Skeletal muscle satellite cell (primary cell): ENCODE data around the gene TSTD2. TPM values are rescaled to one million over a fixed set of nuclear protein-coding genes. Genes with fewer than 3 reads are reported as not detected.
A peak's percentile ranks its signal among the peaks of the same experiment; 100 is the strongest.

ENCODE experiments used
- H3K27me3 ChIP-seq: 2 replicates; pipeline ENCODE4 v1.7.0; 2013; ENCODE audit warnings: low read length; ENCODE audit not compliant: control insufficient read depth, insufficient read depth
- H3K36me3 ChIP-seq: 2 replicates; pipeline ENCODE4 v1.7.0; 2013; ENCODE audit warnings: mild to moderate bottlenecking, control low read depth, low read length; ENCODE audit not compliant: insufficient read depth
- H3K4me1 ChIP-seq: 2 replicates; pipeline ENCODE4 v1.7.0; 2013; ENCODE audit warnings: low read length; ENCODE audit not compliant: control insufficient read depth, insufficient read depth
- H3K4me2 ChIP-seq: 2 replicates; pipeline ENCODE4 v1.7.0; 2013; ENCODE audit warnings: mild to moderate bottlenecking, low read length
- H3K4me3 ChIP-seq: 2 replicates; pipeline ENCODE4 v1.7.0; 2013; ENCODE audit warnings: low read length
- H3K9ac ChIP-seq: 2 replicates; pipeline ENCODE4 v1.7.0; 2013; ENCODE audit warnings: mild to moderate bottlenecking, low read depth, low read length, moderate library complexity
- H3K9me3 ChIP-seq: replicated peaks from 2 replicates; pipeline ENCODE4 v1.7.0; 2013; ENCODE audit warnings: mild to moderate bottlenecking, control low read depth, low read length
- total RNA-seq: library from RNA; depleted of rRNA; stranded (reverse); fragments of >200 nt; gene quantifications from 2 replicates; pipeline ENCODE4 v1.2.3, GENCODE V29; 2012; rRNA removed

TSTD2 gene
- total RNA-seq: 5.1 and 9.2 TPM in 2 replicates

DNA sequence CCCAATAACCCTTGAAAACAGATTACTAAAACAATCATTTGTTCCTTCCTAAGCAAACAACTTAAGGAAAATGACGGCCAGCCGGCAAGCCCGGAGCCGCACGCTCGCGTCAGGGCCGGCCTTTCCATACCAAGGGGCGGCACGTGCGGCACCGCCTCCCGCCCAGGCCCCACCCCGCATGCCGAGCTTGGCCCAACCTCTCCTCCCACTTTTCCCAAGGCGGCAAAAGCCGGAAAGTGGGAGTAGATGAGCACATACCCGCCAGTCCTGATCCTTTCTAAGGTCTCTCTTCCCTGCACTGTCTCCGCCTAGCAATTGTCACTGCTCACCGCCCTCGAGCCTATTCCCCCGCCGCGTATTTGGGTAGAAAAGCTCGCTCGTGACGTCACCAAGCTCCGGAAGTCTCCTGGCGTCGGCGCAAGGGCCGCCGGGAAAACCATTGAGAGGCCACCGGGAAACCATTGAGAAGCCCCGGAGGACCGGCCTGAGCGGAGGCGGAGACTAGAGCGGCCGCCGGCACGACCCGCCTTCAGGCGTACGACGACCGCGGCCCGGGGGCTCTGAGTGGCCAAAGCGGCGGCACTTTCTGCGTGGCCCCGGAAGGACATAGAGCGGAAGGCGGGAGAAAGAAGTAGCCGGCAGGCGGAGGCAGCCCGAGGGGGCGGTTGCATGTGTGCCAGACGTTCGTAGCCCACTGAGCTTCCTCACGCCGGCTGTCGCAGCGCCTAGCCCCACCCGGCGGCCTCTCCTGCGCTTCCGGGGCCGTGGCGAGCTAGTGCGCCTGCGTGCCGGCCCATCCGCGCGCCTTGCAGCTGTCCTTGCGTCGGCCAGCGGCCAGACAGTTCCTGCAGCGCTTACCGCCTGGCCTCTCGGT is at the start of gene TSTD2, which contains the start of gene NCBP1:
TSS of gene TSTD2 (minus strand) at position 384 of the 874 bp plus-strand sequence. CDS start 5,806 bp downstream, outside the sequence.
TSS of gene NCBP1 (plus strand) at position 837 of the 874 bp plus-strand sequence. CDS start 61 bp downstream, outside the sequence.
- peak within 1 kb of the TSS; percentile 95 for H3K9ac ChIP-seq

DNA sequence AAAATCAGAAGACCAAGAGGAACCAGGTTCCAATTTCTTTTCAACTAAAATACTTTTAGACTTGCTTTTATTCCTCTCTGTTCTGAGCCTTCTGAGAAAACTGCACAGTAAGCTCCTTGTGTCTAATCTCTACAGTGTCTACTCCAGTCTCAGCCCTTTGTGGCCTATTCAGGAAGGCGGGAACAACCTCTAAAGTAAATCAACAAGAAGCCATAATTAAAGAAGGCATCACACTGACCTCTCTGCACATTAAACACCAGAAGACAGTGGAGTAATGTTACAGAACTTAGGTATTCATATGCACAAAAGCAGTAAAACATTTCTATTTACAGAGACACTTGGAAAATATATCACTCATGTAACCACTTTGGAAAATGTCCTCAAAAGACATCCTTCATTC is 49.1 kb upstream of the TSTD2 start:
- no peak overlapping the region for H3K9ac ChIP-seq
- no peaks in the 10 kb centered on the region for H3K27me3 ChIP-seq
- no peak overlapping the region for H3K4me3 ChIP-seq
- H3K4me1 ChIP-seq: no peaks in the 10 kb centered on the region
- no peaks in the 10 kb centered on the region for H3K9me3 ChIP-seq
- H3K36me3 ChIP-seq: peaks cover 43% of the 10 kb centered on the region
- no peak overlapping the region for H3K4me2 ChIP-seq

More for the DNA sequence above, at the start of gene TSTD2, which contains the start of gene NCBP1:
- Histone ChIP-seq H3K27me3 (no peaks in the 10 kb centered on the region), H3K9me3 (no peaks in the 10 kb centered on the region), H3K4me2 (peak within 1 kb of the TSS; percentile 92), H3K36me3 (no peaks in the 10 kb centered on the region), H3K4me3 (peak within 1 kb of the TSS; percentile 96), H3K4me1 (peaks cover 30% of the 10 kb centered on the region)

DNA sequence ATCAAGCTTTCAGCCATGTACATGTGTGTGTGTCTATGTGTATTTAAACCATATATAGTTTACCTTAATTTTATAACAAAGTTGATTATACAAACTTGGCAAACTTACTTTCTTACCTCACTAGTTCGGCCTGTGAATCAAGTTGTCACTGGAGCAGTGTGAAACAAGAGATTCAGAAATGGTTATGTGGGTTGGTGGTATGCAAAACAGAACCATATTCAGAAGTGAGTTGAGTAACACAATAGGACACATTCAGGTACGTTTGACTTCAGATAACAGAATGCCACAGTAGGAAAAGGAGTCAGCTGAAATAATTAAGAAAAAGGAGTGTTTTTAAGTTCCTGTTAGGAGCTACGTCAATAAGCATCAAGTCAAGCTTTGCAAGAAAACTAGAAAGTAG is 42.5 kb upstream of the TSTD2 start:
- Histone ChIP-seq H3K4me2 (no peak overlapping the region), H3K36me3 (peaks cover 71% of the 10 kb centered on the region), H3K9ac (no peak overlapping the region), H3K9me3 (no peaks in the 10 kb centered on the region), H3K4me3 (no peak overlapping the region), H3K4me1 (no peaks in the 10 kb centered on the region), H3K27me3 (no peaks in the 10 kb centered on the region)

DNA sequence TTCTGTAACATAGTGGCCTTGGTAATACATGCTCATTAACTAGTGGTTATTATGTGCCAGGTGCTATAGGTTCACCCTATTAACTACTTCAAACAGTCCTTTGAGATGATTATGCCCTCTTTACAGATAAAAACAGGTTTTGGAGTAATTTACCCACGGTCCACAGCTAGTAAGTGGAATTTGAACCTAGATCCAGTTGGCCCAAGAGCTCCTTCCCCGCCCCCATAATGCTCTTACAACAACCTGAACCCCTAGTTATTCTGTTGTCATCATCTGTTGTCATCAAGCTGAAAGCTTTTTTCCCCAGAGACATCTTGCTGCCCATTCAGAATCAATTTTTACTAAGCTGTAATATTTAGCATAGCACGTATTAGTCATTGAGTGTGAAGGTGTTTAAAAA is 40.8 kb upstream of the TSTD2 start:
- Histone ChIP-seq H3K4me2 (no peak overlapping the region), H3K4me3 (no peak overlapping the region), H3K27me3 (no peaks in the 10 kb centered on the region), H3K9ac (no peak overlapping the region), H3K9me3 (no peaks in the 10 kb centered on the region), H3K4me1 (no peaks in the 10 kb centered on the region), H3K36me3 (peaks cover 84% of the 10 kb centered on the region)

DNA sequence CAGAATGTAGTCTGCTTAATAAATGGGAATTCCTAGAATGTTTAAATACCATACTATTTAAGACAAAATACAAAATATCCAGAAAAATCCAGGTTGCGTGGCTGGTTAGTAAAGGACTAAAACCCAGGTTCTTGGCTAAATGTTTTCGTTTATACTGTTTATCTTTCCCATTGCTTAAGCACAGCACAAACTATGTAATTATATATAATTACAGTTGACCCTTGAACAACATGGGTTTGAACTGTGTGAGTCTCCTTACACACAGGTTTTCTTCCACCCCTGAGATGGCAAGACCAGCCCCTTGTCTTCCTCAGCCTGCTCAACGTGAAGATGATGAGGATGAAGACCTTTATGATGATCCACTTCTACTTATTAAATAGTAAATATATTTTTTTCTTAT is 39.2 kb upstream of the TSTD2 start:
- no peak overlapping the region for H3K4me2 ChIP-seq
- no peaks in the 10 kb centered on the region for H3K27me3 ChIP-seq
- H3K36me3 ChIP-seq: peaks cover 91% of the 10 kb centered on the region
- no peak overlapping the region for H3K9ac ChIP-seq
- H3K4me1 ChIP-seq: no peaks in the 10 kb centered on the region
- no peaks in the 10 kb centered on the region for H3K9me3 ChIP-seq
- H3K4me3 ChIP-seq: no peak overlapping the region

DNA sequence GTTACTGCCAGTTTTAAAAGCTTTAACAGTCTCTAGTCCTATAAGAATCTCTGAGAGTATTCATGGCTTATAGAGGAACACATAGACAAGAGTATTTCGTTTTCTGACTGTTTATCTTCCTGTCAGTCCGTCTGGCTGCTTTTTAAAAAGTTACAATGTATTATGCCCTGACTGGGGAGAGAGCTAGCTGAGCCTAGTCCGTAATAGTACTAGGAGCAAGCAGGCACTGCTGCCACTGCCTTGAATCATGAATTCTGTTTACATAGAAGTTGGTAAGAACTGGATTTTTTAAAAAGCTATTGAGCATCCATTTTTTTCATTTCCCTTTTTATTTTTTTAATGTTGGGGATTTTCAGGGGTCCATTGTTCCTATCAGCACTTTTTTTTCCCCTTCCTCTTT is 37.4 kb upstream of the TSTD2 start:
- Histone ChIP-seq H3K4me3 (no peak overlapping the region), H3K4me2 (no peak overlapping the region), H3K36me3 (peaks cover 93% of the 10 kb centered on the region), H3K9ac (no peak overlapping the region), H3K4me1 (no peaks in the 10 kb centered on the region), H3K9me3 (no peaks in the 10 kb centered on the region), H3K27me3 (no peaks in the 10 kb centered on the region)

DNA sequence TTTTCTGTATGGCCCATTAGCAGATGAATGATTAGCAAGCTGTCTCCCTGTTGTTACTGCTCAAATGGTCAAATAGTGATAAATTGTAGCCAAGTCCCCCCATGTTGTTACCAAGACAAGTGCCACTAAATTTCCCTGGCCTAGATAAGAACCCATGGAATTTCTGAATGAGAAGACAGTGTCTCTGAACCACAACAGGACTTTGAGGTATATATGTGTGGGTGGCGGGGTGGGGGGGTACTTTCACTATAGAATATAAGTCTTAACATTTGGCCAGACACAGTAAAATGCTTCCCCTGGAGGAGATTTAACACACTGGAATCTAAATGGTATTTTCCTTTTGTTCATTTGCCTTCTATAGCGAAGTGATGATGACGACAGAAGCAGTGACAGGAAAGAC is 35.3 kb upstream of the TSTD2 start:
- no peaks in the 10 kb centered on the region for H3K9me3 ChIP-seq
- H3K27me3 ChIP-seq: no peaks in the 10 kb centered on the region
- H3K4me3 ChIP-seq: no peak overlapping the region
- H3K4me2 ChIP-seq: no peak overlapping the region
- peaks cover 89% of the 10 kb centered on the region for H3K36me3 ChIP-seq
- H3K9ac ChIP-seq: no peak overlapping the region
- no peaks in the 10 kb centered on the region for H3K4me1 ChIP-seq

DNA sequence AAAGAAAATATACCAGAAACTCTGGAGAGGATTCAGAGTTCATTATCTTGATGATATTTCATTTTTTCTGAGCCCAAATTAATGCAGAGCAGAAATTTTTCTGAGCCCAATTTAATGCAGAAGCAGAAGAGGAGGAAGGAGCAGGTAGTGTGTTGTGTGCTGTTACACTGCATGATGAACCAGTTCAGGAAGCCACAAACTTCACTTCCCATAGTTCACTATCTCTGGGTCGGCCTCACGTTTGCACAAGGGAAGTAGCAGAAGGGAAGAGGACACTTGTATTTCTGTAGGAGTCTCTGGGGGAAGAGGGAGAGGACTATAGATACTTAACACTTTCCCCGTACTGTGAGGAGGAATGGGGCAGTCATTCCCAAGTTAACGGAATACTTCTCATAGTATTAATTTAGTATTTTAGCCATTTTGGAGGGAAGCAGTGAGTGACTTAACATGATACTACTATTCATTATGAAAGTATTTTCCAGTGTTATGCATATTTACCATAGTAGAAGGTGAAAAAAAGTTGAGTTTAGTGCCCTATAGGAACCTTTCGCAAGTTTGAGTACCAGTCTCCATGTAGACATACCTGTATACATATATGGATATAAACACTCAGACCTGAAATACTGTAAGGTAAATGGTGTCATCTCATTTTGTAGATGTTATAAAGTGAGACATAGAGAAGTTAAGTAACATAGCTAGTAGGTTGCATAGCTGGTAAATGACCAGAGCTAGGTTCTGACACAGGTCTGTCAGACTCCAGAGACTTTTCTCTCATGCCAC is 33.9 kb upstream of the TSTD2 start:
- H3K9ac ChIP-seq: no peak overlapping the region
- H3K36me3 ChIP-seq: peaks cover 89% of the 10 kb centered on the region
- no peaks in the 10 kb centered on the region for H3K9me3 ChIP-seq

DNA sequence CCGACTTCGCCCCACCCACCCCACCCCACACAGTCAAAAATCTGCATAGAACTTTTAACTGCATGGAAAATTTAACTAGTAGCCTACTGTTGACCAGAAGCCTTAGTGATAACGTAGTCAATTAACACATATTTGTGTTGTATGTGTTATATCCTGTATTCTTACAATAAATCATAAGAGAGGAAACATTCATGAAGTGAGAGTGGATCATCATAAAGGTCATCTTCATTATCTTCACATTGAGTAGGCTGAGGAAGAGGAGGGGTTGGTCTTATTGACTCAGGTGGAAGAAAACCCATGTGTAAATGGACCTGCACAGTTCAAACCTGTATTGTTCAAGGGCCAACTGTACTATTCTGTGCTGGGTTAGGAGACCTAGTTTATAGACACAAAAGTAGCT is 32.6 kb upstream of the TSTD2 start:
- no peak overlapping the region for H3K4me3 ChIP-seq
- H3K36me3 ChIP-seq: peaks cover 89% of the 10 kb centered on the region
- no peak overlapping the region for H3K4me2 ChIP-seq
- no peak overlapping the region for H3K9ac ChIP-seq
- no peaks in the 10 kb centered on the region for H3K4me1 ChIP-seq
- no peaks in the 10 kb centered on the region for H3K27me3 ChIP-seq
- H3K9me3 ChIP-seq: no peaks in the 10 kb centered on the region

More for the DNA sequence above, 33.9 kb upstream of the TSTD2 start:
- Histone ChIP-seq H3K4me3 (no peak overlapping the region), H3K4me1 (no peaks in the 10 kb centered on the region), H3K27me3 (no peaks in the 10 kb centered on the region), H3K4me2 (no peak overlapping the region)

DNA sequence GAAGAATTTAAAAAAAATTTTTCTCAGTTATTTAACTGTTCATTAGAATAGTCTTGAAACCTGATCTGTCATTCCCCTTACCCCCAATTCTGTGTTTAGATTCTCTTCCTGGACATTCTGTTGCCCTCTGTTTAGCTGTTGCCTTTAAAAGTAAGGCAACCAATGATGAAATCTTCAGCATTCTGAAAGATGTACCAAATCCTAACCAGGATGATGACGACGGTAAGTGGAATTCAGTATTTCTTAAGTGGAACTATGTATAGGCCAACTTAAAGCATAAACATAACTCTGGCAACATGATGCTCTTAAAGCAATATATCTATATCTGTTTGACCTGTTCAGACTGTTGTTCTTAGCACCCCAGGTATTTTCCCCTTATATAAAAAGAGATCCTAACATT is 27.7 kb upstream of the TSTD2 start:
- no peaks in the 10 kb centered on the region for H3K4me1 ChIP-seq

DNA sequence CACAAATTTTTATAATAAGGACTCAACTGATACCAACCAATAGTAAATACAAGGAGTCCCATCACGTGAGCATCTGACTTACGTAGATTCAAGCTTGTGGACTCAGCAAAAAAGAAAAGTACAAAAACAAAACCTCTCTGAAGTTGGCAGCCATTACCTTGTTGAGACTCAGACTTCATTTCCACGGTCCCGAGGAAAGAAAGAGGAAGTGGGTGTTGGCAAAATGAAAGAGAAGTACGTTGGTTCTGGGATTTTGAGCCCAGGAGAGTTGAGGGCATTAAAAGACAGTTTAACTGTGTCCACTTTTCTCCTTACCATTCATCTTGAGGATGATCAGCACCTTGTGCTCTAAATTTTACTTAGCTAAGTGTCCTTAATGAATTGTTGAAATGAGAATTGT is 27.2 kb upstream of the TSTD2 start:
- H3K9me3 ChIP-seq: no peaks in the 10 kb centered on the region
- H3K4me3 ChIP-seq: no peak overlapping the region
- H3K9ac ChIP-seq: no peak overlapping the region
- H3K4me2 ChIP-seq: no peak overlapping the region
- peaks cover 88% of the 10 kb centered on the region for H3K36me3 ChIP-seq
- H3K27me3 ChIP-seq: no peaks in the 10 kb centered on the region
- H3K4me1 ChIP-seq: no peaks in the 10 kb centered on the region

More for the DNA sequence above, 27.7 kb upstream of the TSTD2 start:
- Histone ChIP-seq H3K9me3 (no peaks in the 10 kb centered on the region), H3K9ac (no peak overlapping the region), H3K4me2 (no peak overlapping the region), H3K4me3 (no peak overlapping the region), H3K27me3 (no peaks in the 10 kb centered on the region), H3K36me3 (peaks cover 86% of the 10 kb centered on the region)
